ENCODE results near the gene ZNF584.
A peak's percentile ranks its signal among the peaks of the same experiment; 100 is the strongest.

Gene ZNF584

GRCh38 chr19:58408152-58409009 lies at the start of gene ZNF584:
Gene ZNF584, plus strand, starts transcription at chr19:58408649. Its CDS starts 499 bp downstream, at chr19:58409148.
- peak; percentile 79 for DNase-seq (ENCODE audit: extremely low read depth, low read depth)
- peak within 1 kb of the TSS; percentile 91 for H3K4me3 ChIP-seq (replicated peaks; ENCODE audit: low read depth, low read length)
- TF ChIP-seq, protein P1, sequence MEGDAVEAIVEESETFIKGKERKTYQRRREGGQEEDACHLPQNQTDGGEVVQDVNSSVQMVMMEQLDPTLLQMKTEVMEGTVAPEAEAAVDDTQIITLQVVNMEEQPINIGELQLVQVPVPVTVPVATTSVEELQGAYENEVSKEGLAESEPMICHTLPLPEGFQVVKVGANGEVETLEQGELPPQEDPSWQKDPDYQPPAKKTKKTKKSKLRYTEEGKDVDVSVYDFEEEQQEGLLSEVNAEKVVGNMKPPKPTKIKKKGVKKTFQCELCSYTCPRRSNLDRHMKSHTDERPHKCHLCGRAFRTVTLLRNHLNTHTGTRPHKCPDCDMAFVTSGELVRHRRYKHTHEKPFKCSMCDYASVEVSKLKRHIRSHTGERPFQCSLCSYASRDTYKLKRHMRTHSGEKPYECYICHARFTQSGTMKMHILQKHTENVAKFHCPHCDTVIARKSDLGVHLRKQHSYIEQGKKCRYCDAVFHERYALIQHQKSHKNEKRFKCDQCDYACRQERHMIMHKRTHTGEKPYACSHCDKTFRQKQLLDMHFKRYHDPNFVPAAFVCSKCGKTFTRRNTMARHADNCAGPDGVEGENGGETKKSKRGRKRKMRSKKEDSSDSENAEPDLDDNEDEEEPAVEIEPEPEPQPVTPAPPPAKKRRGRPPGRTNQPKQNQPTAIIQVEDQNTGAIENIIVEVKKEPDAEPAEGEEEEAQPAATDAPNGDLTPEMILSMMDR (IDR thresholded peaks at IDR 0.05; ENCODE audit: low read depth, low read length, missing control alignments): no peak

GRCh38 chr19:58361900-58362271 lies 46.6 kb upstream of the ZNF584 start:
- DNase-seq (ENCODE audit: extremely low read depth, low read depth): no peak
- TF ChIP-seq, protein P1 (IDR thresholded peaks at IDR 0.05; ENCODE audit: low read depth, low read length, missing control alignments): no peak
- H3K4me3 ChIP-seq (replicated peaks; ENCODE audit: low read depth, low read length): peak overlapping the region; percentile 81

GRCh38 chr19:58362272-58362994 lies 46.0 kb upstream of the ZNF584 start, which contains the start of gene ZNF497:
Gene ZNF497, minus strand, starts transcription at chr19:58362751. Its CDS starts 5,116 bp downstream, at chr19:58357635.
- DNase-seq (ENCODE audit: extremely low read depth, low read depth): peak; percentile 90
- H3K4me3 ChIP-seq (replicated peaks; ENCODE audit: low read depth, low read length): peak within 1 kb of the TSS; percentile 81
- TF ChIP-seq, protein P1 (IDR thresholded peaks at IDR 0.05; ENCODE audit: low read depth, low read length, missing control alignments): no peak

GRCh38 chr19:58364146-58364545 lies 44.3 kb upstream of the ZNF584 start:
- H3K4me3 ChIP-seq (replicated peaks; ENCODE audit: low read depth, low read length): no peak overlapping the region
- TF ChIP-seq, protein P1 (IDR thresholded peaks at IDR 0.05; ENCODE audit: low read depth, low read length, missing control alignments): no peak
- no peak for DNase-seq (ENCODE audit: extremely low read depth, low read depth)

DNA sequence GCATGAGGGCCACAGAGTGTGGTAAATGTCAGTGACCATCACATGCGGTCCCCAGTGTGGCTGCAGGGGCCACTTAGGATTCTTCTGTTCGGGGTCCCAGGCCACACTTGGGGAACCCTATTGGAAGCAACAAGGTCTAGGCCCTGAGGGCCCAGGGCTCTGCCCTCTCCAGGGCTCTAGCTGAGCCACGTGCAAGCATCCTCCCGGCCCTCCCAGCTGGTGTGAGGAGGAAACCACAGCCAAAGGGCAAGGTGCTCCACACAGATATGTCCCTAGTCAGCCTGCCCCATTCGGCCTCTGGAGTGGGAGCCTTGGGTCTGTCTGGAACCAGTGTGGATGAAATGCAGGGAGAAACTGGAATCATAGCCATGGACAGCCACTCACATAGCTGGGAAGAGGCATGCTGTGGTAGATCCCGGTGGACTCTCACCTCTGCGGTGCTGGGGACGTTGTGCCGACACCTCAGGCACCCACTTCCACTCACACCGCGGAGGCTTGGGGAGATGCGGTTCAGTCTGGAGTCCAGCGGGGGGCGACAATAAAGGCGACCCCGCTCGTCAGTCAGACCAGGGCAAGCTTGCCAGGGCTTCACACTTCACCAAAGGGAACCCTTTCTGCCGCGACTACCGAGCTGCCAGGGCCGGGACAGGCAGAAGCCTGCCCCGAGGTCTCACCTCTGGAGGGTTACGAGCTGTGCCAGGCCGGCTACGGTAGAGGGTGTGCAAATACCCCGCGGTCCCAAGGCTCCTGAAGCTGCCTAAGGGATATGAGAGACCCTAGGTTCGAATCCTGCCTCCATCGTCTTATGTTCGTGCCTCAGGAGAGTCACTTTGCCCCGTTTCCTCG lies 41.6 kb upstream of the ZNF584 start:
- no peak overlapping the region for H3K4me3 ChIP-seq (replicated peaks; ENCODE audit: low read depth, low read length)
- TF ChIP-seq, protein P1 (IDR thresholded peaks at IDR 0.05; ENCODE audit: low read depth, low read length, missing control alignments): no peak
- DNase-seq (ENCODE audit: extremely low read depth, low read depth): no peak

GRCh38 chr19:58367698-58368454 lies 40.6 kb upstream of the ZNF584 start:
- TF ChIP-seq, protein P1 (IDR thresholded peaks at IDR 0.05; ENCODE audit: low read depth, low read length, missing control alignments): no peak
- H3K4me3 ChIP-seq (replicated peaks; ENCODE audit: low read depth, low read length): no peak overlapping the region
- no peak for DNase-seq (ENCODE audit: extremely low read depth, low read depth)

Data from HFF-Myc (cell line).